ENCODE data around the gene GNAO1.

GNAO1 gene

DNA sequence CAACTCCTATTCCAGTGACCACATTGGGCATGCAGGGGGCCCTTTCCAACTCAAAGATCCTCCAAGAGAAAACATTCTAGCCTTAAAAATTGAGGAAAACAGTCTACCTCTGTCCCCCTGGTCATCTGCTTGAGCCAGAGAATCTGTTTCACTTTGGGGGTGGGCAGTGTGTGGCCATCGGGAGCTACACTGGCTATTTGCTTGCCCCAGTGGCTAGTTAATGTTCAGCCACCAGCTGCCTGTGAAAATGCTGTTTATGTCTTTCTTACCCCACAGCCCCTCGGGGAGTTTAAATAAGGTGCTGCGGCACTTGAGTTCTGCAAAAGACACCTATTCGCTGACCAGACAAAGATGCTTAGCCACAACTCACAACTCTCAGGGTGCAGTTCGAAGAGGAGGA lies 43.4 kb downstream of the GNAO1 start:
- DNase-seq (ENCODE audit: low read depth in 2 of 2, low spot score in 1 of 2), result no peak

DNA sequence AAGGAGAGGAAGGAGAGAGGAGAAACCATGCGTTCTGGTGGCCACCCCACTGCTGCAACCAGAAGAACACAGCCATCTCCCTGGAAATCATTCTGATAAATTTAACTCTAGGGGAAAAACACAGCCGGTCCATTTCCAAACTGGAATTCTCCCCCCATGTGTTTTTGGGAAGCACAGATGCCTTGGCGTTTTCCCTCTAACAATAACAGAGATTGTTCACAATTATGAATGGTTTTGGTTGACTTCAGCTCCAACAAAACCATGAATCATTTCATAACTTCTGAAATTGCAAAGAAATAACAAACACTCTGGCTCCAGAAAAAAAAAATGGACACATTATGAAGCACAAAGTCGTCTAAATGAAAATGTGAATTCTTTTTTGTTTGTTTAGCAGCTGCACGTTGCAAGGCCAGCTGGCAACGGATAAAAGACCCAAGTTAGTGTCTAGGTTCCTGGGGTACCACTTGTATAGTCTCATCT lies 46.2 kb downstream of the GNAO1 start:
- no peak for DNase-seq (ENCODE audit: low read depth in 2 of 2, low spot score in 1 of 2)

DNA sequence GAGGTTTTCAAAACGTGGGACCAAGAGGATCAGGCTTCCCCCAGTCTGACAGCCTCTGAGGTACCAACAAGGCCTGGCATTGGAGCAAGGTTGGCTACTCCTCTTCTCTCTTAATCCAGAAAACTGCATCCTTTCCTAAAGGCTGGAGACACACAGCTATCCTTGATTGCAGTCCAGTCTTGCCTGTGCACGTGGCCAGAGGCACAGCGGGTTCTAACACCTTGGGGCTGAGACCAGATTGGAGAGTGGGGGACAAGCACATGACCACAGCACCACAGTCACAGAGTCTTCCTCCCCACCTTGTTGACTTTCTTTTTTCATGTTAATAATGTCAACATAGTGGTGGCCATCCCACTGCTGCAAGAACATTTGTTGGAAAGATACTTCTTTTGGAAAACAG lies 46.9 kb downstream of the GNAO1 start:
- no peak for DNase-seq (ENCODE audit: low read depth in 2 of 2, low spot score in 1 of 2)

DNA sequence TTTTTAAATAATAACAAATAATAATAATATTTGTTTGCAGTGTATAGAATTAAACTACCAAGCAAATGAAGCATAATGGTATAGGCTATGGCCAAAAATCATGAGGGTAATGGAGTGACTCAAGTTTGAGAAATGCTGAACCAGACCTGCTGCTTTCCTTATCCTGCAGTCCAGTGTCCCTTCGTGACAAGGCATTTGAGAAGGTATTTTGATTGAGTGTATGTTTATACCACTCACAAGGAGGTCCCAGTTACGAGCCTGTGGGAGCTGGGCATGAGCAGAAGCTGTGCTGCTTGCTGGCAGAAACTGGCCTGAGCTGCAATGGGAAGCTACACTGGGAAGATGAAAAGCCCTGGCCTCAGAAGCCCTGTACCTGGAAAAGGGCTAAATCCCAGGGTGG lies 50.3 kb downstream of the GNAO1 start:
- DNase-seq (ENCODE audit: low read depth in 2 of 2, low spot score in 1 of 2), result no peak

DNA sequence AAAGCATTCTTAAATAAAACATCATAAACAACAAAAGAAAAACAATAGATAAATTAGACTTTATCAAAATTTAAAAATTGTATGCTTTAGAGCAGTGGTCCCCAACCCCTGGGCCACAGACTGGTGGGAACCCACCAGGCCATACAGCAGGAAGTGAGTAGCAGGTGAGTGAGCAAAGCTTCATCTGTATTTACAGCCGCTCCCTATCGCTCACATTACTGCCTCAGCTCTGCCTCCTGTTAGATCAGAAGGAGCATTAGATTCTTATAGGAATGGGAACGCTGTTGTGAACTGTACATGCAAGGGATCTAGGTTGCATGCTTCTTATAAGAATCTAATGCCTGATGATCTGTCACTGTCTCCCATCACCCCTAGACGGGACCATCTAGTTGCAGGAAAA lies 51.5 kb downstream of the GNAO1 start:
- no peak for DNase-seq (ENCODE audit: low read depth in 2 of 2, low spot score in 1 of 2)

DNA sequence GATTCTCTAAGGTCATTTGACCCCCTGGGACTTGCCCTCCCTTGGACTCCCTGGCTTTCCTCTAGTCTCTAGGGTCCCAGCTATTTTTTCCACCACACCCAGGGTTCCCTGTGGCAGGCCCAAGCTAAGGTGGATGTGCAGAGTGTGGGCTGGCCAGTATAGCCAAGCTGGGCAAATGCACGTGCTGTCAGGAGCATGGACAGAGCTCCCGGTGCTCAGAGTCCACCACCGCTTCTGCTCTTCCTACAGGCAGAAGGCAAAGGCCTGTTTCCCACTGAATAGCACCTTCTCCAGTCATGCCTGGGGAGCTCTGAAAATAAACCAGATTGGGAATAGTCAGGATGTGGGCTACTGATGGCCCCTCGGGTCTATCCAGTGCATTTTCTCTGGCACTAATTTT lies 53.3 kb downstream of the GNAO1 start:
- DNase-seq (ENCODE audit: low read depth in 2 of 2, low spot score in 1 of 2), result no peak

DNA sequence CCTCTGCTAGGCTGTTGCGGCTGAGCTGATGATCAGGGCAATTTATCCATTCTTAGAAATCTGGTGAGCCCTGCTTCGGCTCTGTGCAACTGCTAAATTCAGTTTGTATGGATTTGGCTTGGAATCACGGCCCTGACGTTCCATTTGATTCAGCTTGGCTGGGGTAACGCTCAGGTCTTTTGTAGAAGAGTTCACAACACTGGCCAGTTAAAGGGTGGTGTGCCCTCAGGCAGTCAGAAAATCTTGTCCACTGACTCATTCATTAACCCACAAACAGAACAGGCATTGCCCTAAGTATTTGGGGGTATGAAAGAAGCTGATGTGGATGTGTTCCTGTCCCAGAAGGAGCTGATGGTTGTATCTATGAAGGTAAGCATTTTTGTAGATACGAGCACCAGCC lies 53.9 kb downstream of the GNAO1 start:
- no peak for DNase-seq (ENCODE audit: low read depth in 2 of 2, low spot score in 1 of 2)

DNA sequence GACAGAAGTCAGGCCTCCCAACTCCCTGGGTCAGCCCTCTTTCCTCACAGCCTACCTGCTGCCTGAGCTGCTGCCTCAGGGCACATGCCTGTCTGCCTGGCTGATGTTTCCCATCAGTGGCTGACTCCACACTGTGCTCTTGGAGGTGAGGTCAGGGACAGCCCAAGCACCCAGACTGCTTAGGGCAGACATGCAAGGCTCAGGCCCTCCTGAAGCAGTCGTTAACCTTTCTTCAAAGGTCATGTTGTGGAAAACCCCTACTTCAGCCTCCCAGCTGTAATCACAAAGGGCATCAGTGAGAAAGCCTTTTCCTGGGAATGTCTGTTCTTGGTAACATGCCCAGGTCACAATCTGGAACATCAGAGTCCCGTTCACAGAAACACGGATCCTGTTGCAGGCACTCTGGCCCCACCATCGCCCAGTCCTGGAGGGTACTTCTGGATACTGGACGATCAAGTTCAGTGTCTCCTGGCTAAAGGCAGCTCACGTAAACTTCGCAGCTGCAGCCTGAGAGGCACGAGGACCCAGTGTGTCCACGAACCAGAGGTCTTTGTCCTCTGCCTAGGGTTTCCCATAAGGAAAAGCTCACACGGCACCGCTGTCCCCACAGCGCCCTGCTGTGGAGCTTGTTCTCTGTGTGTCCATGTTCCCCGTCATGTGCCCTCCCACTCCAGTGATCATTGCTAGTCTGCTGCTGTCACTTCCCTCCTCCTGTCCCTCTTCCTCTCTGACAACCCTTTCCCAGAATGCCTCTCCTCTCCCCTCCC lies 54.9 kb downstream of the GNAO1 start:
- no peak for DNase-seq (ENCODE audit: low read depth in 2 of 2, low spot score in 1 of 2)

DNA sequence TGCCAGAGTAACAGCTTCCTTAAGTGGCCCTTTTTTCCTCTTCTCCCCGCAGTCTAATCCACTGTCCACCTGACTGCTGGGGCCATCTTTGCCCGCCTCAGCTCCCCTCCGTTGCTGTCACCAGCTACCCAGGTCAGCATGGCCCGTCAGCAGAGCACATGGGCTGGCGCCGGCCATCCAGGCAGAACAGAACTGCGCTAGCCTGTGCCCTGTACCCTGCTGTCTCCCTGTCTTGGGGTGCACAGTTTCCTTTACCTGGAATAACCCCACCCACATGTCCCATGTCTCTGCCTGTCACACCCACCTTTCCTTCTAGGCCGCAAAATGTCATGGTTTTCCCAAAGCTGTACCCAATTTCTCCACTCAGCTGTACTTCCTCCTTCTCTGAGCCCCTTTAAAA lies 55.7 kb downstream of the GNAO1 start:
- no peak for DNase-seq (ENCODE audit: low read depth in 2 of 2, low spot score in 1 of 2)

DNA sequence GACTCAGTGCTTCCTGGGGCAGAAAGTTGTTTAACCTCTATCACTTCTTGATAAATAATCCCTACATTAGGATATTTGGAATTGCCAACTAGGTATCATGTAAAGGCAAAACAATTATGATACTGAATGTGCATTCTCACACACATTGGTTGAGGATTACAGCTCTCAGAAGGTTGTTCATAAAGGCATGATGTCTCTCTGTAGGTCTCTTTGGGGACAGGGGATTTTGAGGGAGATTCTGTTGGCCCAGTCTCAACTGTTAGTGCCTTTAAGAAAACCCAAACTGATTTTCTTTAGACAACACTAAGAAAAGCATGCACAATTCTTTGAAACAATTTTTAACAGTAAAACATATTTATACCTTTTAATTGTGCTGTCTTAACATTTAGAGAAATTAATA lies 56.5 kb downstream of the GNAO1 start:
- no peak for DNase-seq (ENCODE audit: low read depth in 2 of 2, low spot score in 1 of 2)

DNA sequence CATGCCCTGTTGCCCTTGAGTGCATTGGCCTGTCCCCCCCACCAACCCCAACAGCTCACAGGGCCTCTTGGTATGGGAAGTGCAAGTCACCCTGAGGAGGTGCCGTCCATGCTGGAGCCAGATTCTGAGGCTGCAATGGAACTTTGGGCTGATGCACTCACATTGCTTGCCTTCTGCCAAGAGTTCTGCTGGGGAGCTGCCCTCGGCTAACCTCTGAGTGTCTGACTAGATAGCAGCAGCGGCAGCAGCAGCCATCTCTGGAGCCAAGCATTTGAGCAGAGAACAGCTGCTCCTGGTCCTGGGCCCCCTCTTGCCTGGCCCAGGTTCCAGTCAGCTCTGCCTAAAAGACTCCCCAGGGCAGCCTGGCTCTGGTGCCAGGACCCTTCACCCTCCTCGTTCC lies 61.5 kb downstream of the GNAO1 start:
- no peak for DNase-seq (ENCODE audit: low read depth in 2 of 2, low spot score in 1 of 2)

DNA sequence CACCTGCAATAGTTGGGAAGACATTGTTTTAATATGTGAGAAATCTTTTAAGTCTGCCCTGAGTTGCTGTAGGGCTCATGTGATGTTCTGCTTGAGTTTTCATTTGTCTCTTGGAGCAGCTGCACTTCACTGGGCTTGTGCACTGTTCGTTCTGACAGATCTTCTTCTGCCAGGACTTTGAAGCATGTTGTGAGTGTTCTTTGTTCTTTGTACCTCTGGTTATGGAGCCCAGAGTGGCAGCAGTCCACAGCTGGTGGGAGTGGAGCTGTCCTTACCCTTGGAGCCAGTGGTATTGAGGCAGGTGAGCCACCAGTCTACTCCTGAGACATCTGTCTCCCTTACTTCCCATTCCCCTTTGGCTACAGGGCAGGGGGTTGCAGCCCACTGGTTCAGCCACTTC lies 64.6 kb downstream of the GNAO1 start:
- DNase-seq (ENCODE audit: low read depth in 2 of 2, low spot score in 1 of 2), result no peak

DNA sequence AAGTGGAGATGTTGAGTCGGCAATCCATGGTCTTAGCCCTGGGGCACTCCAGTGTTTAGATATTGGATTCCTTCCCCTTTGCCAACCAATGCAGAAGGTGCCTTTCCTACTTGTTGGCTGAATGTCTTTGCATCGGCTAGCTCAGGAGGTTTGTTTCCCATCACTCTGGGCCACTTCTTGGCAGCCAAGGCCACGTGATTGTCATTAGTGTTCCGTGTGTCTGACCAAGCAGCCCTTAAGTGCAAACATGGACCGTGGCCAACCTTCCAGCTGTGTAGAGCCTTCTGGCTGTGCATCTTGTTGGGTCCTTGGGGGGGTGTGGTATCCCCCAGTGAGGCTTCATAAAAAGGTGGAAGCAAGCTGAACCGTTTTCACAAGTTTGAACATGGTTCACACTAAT lies 66.0 kb downstream of the GNAO1 start:
- DNase-seq (ENCODE audit: low read depth in 2 of 2, low spot score in 1 of 2), result no peak

DNA sequence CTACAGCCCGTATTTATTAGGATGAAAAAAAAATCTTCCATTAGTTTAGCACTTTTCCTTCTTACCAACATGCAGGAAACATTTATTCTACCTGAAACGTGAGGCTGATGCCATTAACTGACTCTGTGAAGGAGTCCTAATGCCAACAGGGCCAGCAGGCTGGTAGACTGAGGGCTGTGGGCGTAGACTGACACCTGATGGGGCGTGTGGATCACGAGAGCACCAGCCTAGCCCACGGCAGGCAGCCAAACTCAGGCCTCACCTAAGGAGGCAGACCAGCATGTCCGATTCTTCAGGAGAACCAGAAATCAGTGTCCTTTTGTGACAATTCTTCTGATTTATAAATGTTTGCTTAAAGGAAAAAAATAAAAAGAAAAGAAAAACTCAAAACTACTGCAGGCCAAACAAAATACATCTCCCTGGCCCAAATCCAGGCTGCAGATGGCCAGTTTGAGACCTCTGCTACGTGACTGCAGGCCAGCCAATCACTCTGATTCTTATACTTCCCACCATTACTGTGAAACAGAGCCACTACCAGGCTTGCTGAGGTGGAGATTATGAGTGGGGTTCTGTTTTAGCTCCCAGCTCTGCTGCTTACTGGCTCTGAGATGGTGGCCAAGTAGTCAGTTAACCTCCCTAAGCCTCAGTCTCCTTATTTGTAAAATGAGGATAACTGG lies 66.5 kb downstream of the GNAO1 start:
- DNase-seq (ENCODE audit: low read depth in 2 of 2, low spot score in 1 of 2), result no peak

DNA sequence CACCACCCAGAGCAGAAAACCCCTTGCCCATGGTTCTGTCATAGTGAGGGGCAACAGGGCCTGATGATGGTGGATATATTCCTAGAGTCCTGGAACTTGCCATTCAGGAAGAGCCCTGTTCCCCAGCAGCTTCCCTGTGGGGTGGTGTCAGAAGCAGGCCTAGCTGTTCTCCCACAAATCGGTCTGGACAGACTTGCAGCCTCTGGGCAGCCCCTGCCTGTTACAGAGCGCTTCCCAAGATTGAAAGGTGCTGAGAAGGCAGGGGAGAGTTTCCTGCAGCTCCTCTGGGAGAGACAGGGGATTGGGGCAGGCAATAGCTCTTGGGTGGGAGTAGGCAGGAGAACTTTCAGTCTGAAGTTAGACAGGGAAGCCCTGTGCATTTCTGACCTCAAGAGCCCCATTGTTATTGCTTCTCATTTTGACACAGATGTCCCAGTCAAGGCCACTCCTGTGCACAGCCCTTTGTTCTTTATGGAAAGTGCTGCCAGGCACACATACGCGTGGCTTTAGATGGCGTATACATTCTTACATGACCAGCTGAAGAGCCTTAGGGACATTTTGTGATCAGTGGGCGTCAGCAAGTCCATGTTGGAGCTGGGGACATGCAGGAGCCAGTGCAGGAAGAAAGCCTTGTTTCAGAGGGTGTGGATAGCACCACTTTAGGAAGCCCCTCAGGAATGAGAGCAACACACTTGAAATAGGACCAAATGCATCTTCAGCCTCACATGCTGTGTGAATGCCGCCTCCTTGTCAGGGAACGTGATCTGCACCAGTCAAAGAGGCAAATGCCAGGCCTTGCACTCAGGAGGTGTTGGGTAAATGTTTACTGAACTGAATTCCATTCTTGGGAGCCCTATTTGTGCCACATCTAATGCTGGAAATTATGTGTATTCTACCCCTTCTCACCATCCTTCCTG lies 67.5 kb downstream of the GNAO1 start:
- DNase-seq (ENCODE audit: low read depth in 2 of 2, low spot score in 1 of 2), result no peak

DNA sequence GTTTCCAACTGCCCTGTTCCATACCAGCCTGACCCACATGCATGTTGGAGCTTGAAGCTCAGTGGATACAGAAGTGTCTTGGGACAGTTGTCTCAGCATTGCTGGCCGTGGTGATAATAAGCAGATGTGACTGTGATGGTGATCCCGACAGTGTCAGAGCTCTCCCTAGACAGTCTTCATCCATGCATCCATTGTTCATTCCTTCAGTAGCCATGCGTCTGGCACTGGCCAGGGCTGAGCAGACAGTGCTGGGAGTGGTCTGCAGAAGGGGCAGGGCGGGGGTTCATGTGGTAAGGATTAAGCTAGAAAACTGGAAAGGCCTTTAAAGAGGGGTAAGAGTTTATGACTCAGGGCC lies 68.1 kb downstream of the GNAO1 start:
- no peak for DNase-seq (ENCODE audit: low read depth in 2 of 2, low spot score in 1 of 2)

DNA sequence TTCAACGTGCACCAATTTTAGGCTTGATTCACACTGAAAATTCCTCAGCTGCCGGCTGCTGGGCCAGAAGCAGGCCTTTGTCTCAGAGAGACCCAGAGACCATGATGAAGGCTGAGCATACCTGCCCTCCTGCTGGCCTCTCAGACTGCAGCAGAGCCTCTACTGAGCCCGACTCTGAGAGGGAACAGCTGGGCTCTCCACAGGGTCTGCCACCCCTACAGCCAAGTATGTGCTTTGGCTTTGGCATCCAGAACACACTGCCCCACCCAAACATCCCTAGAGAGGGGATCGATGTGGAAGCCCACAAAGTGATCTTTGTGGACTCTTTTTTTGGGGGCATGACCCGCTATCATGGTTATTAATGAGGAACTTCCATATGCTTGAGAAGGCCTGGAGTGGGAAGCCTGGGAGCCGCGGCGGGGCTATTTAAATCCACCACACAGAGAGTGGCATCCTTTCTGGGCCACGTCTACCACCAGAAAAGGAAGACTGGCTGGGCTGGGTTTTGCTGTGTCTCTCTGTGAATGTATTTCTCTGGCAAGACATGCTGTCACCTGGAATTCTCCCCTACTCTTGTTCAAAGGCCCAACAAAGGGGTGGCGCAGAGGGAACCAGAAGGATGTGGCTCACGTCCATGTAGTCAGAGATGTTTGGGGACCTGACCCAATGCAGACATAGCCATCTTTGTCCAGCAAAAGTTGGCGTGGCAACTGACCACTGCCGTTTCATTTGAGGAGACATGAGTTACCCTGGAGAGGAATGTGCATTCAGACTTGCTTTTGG lies 69.3 kb downstream of the GNAO1 start:
- DNase-seq (ENCODE audit: low read depth in 2 of 2, low spot score in 1 of 2), result no peak

DNA sequence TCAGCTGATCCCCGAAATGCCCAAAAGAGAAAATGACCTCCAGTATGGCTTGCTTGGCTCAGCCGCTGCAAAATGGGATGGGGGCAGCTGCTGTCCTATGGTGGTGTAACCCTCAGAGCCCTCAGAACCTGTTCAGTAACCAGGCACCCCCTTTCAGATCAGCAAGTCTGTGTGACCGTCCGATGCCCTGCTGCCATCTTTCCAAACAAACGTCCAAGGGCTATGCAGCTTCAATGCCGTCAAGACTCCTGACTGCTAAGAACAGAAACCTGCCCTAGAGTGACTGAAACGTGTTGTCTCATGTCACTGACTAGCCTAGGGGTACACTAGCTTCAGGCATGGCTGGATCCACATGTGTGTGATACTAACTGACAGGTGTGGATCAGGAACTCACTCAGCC lies 70.4 kb downstream of the GNAO1 start:
- DNase-seq (ENCODE audit: low read depth in 2 of 2, low spot score in 1 of 2), result no peak

DNA sequence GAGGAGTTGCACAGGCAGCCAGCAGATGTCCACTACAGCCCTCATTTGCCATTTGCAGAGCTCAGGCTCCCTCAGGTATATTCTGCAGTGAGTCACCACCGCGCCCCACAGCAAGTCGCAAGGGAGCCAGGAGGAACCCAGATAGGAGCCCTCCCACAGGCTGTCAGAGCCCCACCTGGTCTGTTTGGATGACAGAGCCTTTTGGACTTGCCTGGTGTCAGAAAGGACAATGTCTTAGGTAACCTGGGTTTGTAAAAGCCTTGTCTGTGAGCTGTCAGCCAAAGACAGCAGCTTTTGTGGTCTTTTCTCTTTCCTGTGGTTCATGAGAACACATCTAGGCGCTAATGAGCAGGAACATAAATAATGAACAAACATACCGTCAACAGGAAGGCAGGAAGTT lies 70.9 kb downstream of the GNAO1 start:
- DNase-seq (ENCODE audit: low read depth in 2 of 2, low spot score in 1 of 2), result peak; percentile 9 to 18

DNA sequence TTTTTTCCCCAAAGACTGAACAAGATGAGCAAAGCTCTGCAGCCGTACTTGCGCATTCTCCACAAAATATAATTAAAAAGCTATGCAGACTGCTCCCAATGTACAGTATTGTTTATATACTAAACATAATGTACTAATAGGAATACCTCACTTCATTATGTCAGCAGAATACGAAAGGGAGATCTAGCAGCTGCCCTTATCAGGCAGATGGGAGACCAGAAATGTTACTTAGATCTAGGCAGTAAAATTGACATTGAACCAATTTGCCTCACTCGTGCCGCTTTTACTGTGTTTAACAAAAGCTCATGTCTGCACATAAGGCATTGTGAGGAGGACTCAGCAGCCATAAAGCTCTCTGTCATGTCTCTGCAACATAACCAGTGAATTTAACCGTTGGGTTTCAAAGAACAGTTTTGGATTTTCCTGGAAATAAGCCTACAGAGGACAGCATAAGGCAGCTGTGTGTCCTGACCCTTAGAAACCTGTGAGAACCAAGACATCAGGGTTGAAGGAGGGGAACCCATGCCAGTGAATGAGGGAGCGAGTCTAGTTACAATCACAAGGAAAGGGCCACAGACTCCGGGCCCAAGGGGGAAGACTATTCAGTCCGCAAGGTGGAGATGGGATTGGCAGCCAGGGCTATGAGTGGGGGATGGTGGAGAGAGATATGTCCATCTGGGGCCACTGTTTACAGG lies 71.4 kb downstream of the GNAO1 start:
- no peak for DNase-seq (ENCODE audit: low read depth in 2 of 2, low spot score in 1 of 2)

Data from stimulated activated CD8-positive, alpha-beta memory T cell treated with anti-CD3 and anti-CD28 coated beads, Interleukin-4, amount 100 ng/mL, for 4 hours (primary cell).